ENCODE measurements around the gene CRPPA. TPM values are rescaled to one million over a fixed set of nuclear protein-coding genes. Genes with fewer than 3 reads are reported as not detected.

Gene CRPPA
- total RNA-seq, 1 donor from 2014 or later, result 1.5 TPM

DNA sequence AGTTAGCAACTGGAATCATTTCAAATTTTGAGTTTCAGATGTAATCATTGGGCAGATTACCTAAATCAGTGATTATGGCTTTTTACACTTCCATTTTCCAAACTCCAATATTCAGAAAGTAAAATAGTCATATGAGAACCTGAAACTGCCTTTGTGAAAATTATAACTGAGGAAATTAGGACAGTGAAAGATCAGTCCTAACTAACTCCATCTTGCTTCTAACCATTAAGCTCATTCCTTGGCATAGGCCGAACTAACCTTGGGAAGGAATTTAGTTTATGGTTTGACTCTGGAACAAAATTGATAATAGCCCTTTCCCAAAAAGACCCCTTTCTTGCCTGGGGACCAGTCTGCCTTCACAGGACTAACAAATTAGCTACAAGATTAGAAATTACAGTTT lies 2.2 kb downstream of the CRPPA start:
- H3K27me3 Mint-ChIP-seq, result no peaks in the 10 kb centered on the region
- TF ChIP-seq, protein P1, sequence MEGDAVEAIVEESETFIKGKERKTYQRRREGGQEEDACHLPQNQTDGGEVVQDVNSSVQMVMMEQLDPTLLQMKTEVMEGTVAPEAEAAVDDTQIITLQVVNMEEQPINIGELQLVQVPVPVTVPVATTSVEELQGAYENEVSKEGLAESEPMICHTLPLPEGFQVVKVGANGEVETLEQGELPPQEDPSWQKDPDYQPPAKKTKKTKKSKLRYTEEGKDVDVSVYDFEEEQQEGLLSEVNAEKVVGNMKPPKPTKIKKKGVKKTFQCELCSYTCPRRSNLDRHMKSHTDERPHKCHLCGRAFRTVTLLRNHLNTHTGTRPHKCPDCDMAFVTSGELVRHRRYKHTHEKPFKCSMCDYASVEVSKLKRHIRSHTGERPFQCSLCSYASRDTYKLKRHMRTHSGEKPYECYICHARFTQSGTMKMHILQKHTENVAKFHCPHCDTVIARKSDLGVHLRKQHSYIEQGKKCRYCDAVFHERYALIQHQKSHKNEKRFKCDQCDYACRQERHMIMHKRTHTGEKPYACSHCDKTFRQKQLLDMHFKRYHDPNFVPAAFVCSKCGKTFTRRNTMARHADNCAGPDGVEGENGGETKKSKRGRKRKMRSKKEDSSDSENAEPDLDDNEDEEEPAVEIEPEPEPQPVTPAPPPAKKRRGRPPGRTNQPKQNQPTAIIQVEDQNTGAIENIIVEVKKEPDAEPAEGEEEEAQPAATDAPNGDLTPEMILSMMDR (IDR thresholded peaks at IDR 0.05), result no peak
- no peaks in the 10 kb centered on the region for H3K36me3 Mint-ChIP-seq (ENCODE audit: low read depth)
- ChIA-PET POLR2A (no interaction called here), CTCF (no interaction called here)
- DNase-seq (no peak), ATAC-seq (ENCODE audit: low read depth) (no peak)
- no peaks in the 10 kb centered on the region for H3K9me3 Mint-ChIP-seq
- intact Hi-C loops (cut with micrococcal nuclease), result no loop called here
- H3K4me3 Mint-ChIP-seq, result no peak overlapping the region
- H3K27ac Mint-ChIP-seq, result no peak overlapping the region
- H3K4me1 Mint-ChIP-seq, result peaks cover 22% of the 10 kb centered on the region

DNA sequence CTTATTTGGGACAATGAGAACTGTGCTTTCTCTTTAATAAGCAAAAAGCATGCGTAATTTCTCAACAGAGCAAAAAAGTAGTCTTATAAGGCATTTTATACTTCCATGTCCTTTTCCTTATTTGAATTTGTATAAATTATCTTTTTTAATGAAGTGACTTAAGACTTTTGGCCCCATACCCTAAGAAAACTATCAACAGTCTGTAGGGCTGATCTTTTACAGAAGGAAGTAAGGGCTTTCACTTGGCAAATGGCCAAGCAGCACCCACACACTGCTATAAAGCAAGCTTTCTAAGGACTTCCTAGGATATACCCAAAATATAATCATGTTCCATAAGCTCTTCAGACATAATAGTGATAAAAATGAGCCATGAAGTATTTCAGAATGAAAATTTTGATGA lies 3.4 kb downstream of the CRPPA start:
- H3K27me3 Mint-ChIP-seq, result no peaks in the 10 kb centered on the region
- DNase-seq, result no peak
- no peak overlapping the region for H3K4me3 Mint-ChIP-seq

DNA sequence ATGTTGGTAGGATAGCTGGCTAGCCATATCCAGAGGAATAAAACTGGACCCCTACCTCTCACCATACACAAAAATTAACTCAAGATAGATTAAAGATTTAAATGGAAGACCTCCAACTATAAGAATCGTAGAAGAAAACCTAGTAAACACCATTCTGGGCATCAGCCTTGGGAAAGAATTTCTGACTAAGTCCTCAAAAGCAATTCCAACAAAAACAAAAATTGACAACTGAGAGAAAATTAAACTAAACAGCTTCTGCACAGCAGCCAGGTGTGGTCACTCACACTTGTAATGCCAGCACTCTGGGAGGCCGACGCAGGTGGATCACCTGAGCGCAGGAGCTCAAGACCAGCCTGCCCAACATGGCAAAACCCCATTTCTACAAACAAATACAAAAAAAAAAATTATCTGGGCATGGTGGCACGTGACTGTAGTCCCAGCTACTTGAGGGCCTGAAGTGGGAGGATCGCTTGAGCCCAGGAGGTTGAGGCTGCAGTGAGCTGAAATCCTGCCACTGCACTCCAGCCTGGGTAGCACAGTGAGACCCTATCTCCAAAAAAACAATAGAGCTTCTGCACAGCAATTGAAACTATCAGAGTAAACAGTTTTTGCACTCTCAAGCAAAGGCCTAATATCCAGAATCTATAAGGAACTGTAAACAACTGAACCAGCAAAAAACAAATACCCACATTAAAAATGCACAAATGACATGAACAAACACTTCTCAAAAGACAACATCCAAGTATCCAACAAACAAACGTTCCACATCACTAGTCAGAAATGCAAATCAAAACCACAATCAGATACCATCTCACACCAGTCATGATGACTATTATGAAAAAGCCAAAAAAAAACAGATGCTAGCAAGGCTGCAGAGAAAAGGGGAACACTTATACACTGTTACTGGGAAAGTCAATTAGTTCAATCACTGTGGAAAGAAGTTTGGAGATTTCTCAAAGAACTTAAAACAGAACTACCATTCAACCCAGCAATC lies 4.8 kb downstream of the CRPPA start:
- ATAC-seq (ENCODE audit: low read depth), result no peak
- H3K27me3 Mint-ChIP-seq, result no peaks in the 10 kb centered on the region
- ChIA-PET POLR2A (no interaction called here), CTCF (no interaction called here)
- H3K9me3 Mint-ChIP-seq, result no peaks in the 10 kb centered on the region
- TF ChIP-seq, protein P1 (IDR thresholded peaks at IDR 0.05), result no peak
- H3K27ac Mint-ChIP-seq, result no peak overlapping the region
- H3K4me3 Mint-ChIP-seq, result no peak overlapping the region
- no peaks in the 10 kb centered on the region for H3K36me3 Mint-ChIP-seq (ENCODE audit: low read depth)
- no peak for DNase-seq
- peaks cover 19% of the 10 kb centered on the region for H3K4me1 Mint-ChIP-seq
- intact Hi-C loops (cut with micrococcal nuclease), result no loop called here

More for the DNA sequence above, 3.4 kb downstream of the CRPPA start:
- ChIA-PET CTCF (no interaction called here), POLR2A (no interaction called here)
- H3K4me1 Mint-ChIP-seq, result peaks cover 22% of the 10 kb centered on the region
- intact Hi-C loops (cut with micrococcal nuclease), result no loop called here
- H3K9me3 Mint-ChIP-seq, result no peaks in the 10 kb centered on the region
- H3K36me3 Mint-ChIP-seq (ENCODE audit: low read depth), result no peaks in the 10 kb centered on the region
- TF ChIP-seq, protein P1 (IDR thresholded peaks at IDR 0.05), result no peak
- H3K27ac Mint-ChIP-seq, result no peak overlapping the region
- ATAC-seq (ENCODE audit: low read depth), result no peak

DNA sequence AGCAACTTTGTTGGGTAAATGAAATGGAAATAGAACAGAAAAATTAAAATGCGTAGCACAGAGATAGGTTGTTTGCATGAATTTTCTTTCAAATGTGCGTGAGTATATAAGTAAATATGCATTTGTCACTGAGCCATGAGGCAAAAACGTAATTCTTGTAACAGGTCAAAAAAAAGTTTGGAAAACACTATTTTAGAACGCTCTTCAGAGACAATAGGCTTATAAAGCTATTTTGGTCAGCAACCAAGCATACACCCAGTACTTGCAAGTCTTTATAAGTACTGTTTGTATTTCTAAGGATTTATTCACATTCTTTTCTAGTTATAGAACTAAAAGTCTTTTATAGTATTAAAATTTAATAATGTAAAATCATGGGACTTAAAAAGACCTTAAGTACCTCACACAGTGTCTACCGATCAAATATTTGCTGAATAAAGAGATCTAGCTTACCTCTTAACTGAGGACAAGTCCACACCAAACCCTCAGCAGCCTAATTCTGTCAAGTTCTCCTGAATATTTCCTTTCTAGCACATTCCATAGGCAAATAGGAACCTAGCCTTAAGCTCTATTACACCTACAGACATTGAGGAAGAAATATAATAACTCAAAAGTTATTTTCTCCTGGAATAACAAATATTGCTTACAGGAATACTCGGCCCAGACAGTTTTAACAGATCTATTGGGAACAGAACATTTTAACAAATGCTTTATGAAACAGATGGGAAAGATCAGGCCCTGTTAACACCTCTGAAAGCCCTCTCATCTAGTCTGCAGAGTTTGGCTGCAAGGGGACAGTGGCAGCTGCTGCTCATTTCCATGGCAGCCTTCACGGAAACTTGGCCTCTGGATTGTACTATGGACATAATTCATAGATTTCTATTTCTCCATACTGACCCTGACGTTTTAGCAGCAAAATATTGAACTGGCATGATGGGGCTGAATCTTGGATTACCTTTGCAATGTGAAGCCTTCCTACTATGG lies 8.8 kb downstream of the CRPPA start:
- H3K4me3 Mint-ChIP-seq, result no peak overlapping the region
- intact Hi-C loops (cut with micrococcal nuclease), result no loop called here
- ChIA-PET POLR2A (no interaction called here), CTCF (no interaction called here)
- H3K36me3 Mint-ChIP-seq (ENCODE audit: low read depth), result no peaks in the 10 kb centered on the region
- no peak for ATAC-seq (ENCODE audit: low read depth)
- TF ChIP-seq, protein P1 (IDR thresholded peaks at IDR 0.05), result no peak
- peaks cover 8% of the 10 kb centered on the region for H3K4me1 Mint-ChIP-seq
- no peak for DNase-seq
- H3K27me3 Mint-ChIP-seq, result no peaks in the 10 kb centered on the region
- H3K9me3 Mint-ChIP-seq, result no peaks in the 10 kb centered on the region
- no peak overlapping the region for H3K27ac Mint-ChIP-seq

DNA sequence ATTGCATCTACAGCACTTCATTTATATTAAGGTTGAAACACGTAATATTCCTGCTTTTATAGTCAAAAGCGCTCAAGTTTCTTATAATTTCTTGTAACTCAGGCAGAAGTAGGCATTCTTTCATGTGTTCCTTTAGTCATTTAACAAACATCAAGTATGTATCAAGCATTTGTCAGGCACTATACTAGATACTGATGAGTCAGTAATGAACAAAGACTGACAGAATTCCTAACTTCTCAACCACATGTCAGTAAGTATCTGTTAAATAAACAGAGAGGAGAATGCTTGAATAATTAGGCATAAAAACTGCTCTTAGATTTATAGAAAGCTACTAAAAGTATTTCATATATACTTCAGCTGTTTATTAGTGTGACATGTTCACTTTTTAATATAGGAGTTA lies 9.9 kb downstream of the CRPPA start:
- H3K27ac Mint-ChIP-seq, result no peak overlapping the region
- no peaks in the 10 kb centered on the region for H3K9me3 Mint-ChIP-seq
- no peak for ATAC-seq (ENCODE audit: low read depth)
- ChIA-PET CTCF (no interaction called here), POLR2A (no interaction called here)
- TF ChIP-seq, protein P1 (IDR thresholded peaks at IDR 0.05), result no peak
- H3K4me3 Mint-ChIP-seq, result no peak overlapping the region
- intact Hi-C loops (cut with micrococcal nuclease), result no loop called here
- H3K4me1 Mint-ChIP-seq, result no peaks in the 10 kb centered on the region
- DNase-seq, result no peak
- H3K27me3 Mint-ChIP-seq, result no peaks in the 10 kb centered on the region
- H3K36me3 Mint-ChIP-seq (ENCODE audit: low read depth), result no peaks in the 10 kb centered on the region

Data from activated B cell treated with CpG ODN at 0.5 μM for 24 hours (primary cell).